K562 (cell line): ENCODE results near the gene BAK1. TPM values are rescaled to one million over a fixed set of nuclear protein-coding genes. Genes with fewer than 3 reads are reported as not detected.

Experiments used
- ATAC-seq: fragments of 200-7000 bp; cut with Tn5 transposase; 3 replicates; pipeline ENCODE4 v1.9.1; 2020; ENCODE audit warnings: moderate library complexity
- BruUV-seq: library from RNA; stranded (reverse); fragments of 400-500 nt; replicated peaks from 2 replicates; lab custom pipeline; 2021; lab: Mats Ljungman, UMichigan
- CTCF ChIA-PET: fragments of 300-600 bp; formaldehyde crosslinking; extraction: SDS; loops from one replicate; lab custom pipeline; 2021; ENCODE audit warnings: low intra/inter-chr PET ratio; lab: Yijun Ruan, JAX
- POLR2A ChIA-PET: fragments of 300-600, 350-650 bp; sonication (Branson Sonifier 250); formaldehyde crosslinking; extraction: SDS; loops from one replicate; lab custom pipeline; 2021; ENCODE audit warnings: antibody characterized with exemption, inconsistent platforms; lab: Yijun Ruan, JAX
- DNase-seq, 4 experiments: peaks; one replicate each; pipeline versions ENCODE4 v3.0.0 to v3.0.0-alpha.2; 2011 to 2018; ENCODE audit warnings: low spot score in 3 of 4, mixed read lengths in 3 of 4; ENCODE audit errors: extremely low read depth in 1 of 4
- FAIRE-seq: peaks from 2 replicates; lab custom pipeline; 2011; peaks lifted over from hg19 to GRCh38; lab: Jason Lieb, UNC
- H2AFZ ChIP-seq: 2 replicates; pipeline ENCODE4 v1.6.0; 2011; ENCODE audit warnings: low read depth, low read length, control low read depth, inconsistent platforms
- H3K27ac ChIP-seq: fragments of 200-600 bp; 3 replicates; pipeline ENCODE4 v1.8.0; 2011; ENCODE audit warnings: low read depth, mild to moderate bottlenecking, control low read depth, inconsistent platforms, low read length, moderate library complexity, mixed read lengths; ENCODE audit errors: extremely low read depth
- H3K27me3 ChIP-seq, 2 experiments: fragments of 300-600 bp in 1 of 2; 2 replicates in 1 of 2; 3 replicates in 1 of 2; pipeline versions ENCODE4 v1.6.0 to v1.8.0; 2011; ENCODE audit warnings: inconsistent platforms in 2 of 2, low read length in 2 of 2, mild to moderate bottlenecking in 1 of 2, mixed read lengths in 1 of 2, moderate library complexity in 1 of 2; ENCODE audit not compliant: control insufficient read depth in 2 of 2, insufficient read depth in 2 of 2
- H3K36me3 ChIP-seq: fragments of 300-600 bp; 3 replicates; pipeline ENCODE4 v1.8.0; 2011; ENCODE audit warnings: mild to moderate bottlenecking, low read length, inconsistent platforms; ENCODE audit not compliant: control insufficient read depth, insufficient read depth
- H3K4me1 ChIP-seq, 2 experiments: fragments of 200-600 bp in 1 of 2; replicated peaks in 1 of 2; 2 replicates in 1 of 2; 3 replicates in 1 of 2; pipeline versions ENCODE4 v1.5.1 to v1.8.0; 2011; ENCODE audit warnings: inconsistent platforms in 2 of 2, low read length in 2 of 2, mild to moderate bottlenecking in 1 of 2, mixed read lengths in 1 of 2, moderate library complexity in 1 of 2; ENCODE audit not compliant: control insufficient read depth in 2 of 2, insufficient read depth in 2 of 2
- H3K4me2 ChIP-seq: 2 replicates; pipeline ENCODE4 v1.6.1; 2011; ENCODE audit warnings: low read length, control low read depth, inconsistent platforms, mixed read lengths; ENCODE audit not compliant: insufficient read depth
- H3K4me3 ChIP-seq: fragments of 200-600 bp; sonication (generic), shearing (Covaris generic); 2 replicates; pipeline ENCODE4 v1.5.1; 2016; ENCODE audit warnings: control low read depth, inconsistent platforms
- H3K79me2 ChIP-seq: fragments of 200-600 bp; 3 replicates; pipeline ENCODE4 v1.8.0; 2011; ENCODE audit warnings: low read length, inconsistent platforms; ENCODE audit not compliant: control insufficient read depth, insufficient read depth
- H3K9ac ChIP-seq, 2 experiments: 2 replicates each; pipeline versions ENCODE4 v1.6.0 to v1.6.1; 2011; ENCODE audit warnings: low read depth in 2 of 2, low read length in 2 of 2, control low read depth in 1 of 2, inconsistent platforms in 1 of 2, mild to moderate bottlenecking in 1 of 2, mixed read lengths in 1 of 2; ENCODE audit not compliant: insufficient read depth in 1 of 2
- H3K9me1 ChIP-seq: one replicate; pipeline ENCODE4 v1.6.0; 2011; ENCODE audit warnings: inconsistent platforms, mild to moderate bottlenecking, low read length, moderate library complexity; ENCODE audit not compliant: control insufficient read depth, insufficient read depth
- H3K9me3 ChIP-seq: replicated peaks from 2 replicates; pipeline ENCODE4 v1.5.1; 2011; ENCODE audit warnings: low read depth, low read length, inconsistent platforms; ENCODE audit not compliant: control insufficient read depth, insufficient read depth
- H4K20me1 ChIP-seq: replicated peaks from 2 replicates; pipeline ENCODE4 v1.6.1; 2011; ENCODE audit warnings: low read length, inconsistent platforms, mixed read lengths; ENCODE audit not compliant: control insufficient read depth, insufficient read depth
- HSF4 ChIP-seq: fragments of 250-450 bp; sonication (Bioruptor Pico); IDR thresholded peaks from 2 replicates; pipeline ENCODE4 v2.1.2; 2022; ENCODE audit warnings: mild to moderate bottlenecking, moderate library complexity, borderline replicate concordance
- POLR2AphosphoS5 ChIP-seq: IDR thresholded peaks from 2 replicates; pipeline ENCODE4 v1.6.1; 2011; ENCODE audit warnings: mild to moderate bottlenecking, low read depth, low read length, moderate library complexity; ENCODE audit not compliant: control insufficient read depth, insufficient read depth
- ZC3H4 ChIP-seq: sonication (generic); formaldehyde crosslinking; IDR thresholded peaks from 2 replicates; pipeline ENCODE4 v1.9.0; 2021; ENCODE audit warnings: missing genetic modification reagents, borderline replicate concordance
- WGBS: fragments of 100-300 bp; shearing (Covaris generic); methylation state at CpG from one replicate; pipeline ENCODE4 v1.1.6; 2016; ENCODE audit warnings: low coverage, mixed read lengths; ENCODE audit not compliant: insufficient coverage; ENCODE audit errors: missing lambda C conversion rate; 5-methylcytosine and 5-hydroxymethylcytosine counted together
- in situ Hi-C: fragments of 300-500 bp; cut with MboI; formaldehyde crosslinking; loops from 4 replicates; pipeline ENCODE4 v1.15.0; 2018; ENCODE audit warnings: inconsistent platforms, mixed read lengths
- intact Hi-C: fragments of 100-400 bp; cut with micrococcal nuclease; formaldehyde crosslinking; loops from 2 replicates; pipeline ENCODE4 v1.14.2; 2022
- polyA plus RNA-seq, 8 experiments: library from polyadenylated mRNA; depleted of rRNA in 4 of 8; stranded (reverse) in 5 of 8; unstranded in 3 of 8; fragments of >200 nt; fragmentation: Nextera tagmentation in 2 of 8; fragmentation: Illumina TruSeq in 1 of 8; extraction: Ambion mirVana in 2 of 8; extraction: Trizol in 1 of 8; gene quantifications; 2 replicates each; pipeline versions ENCODE4 v1.2.1 to v1.2.3, GENCODE V29; 2011 to 2014; ENCODE audit warnings: inconsistent platforms in 1 of 8, missing spikeins in 1 of 8
- total RNA-seq, 7 experiments: library from RNA; depleted of rRNA in 6 of 7; stranded (reverse); fragments of >200 nt in 6 of 7; fragmentation: Illumina TruSeq in 2 of 7; extraction: Trizol in 2 of 7; gene quantifications; 2 replicates each; pipeline versions ENCODE4 v1.2.1 to v1.2.3, GENCODE V29; 2011 to 2021; ENCODE audit warnings: low replicate concordance in 1 of 7

Gene BAK1
- total and polyA plus RNA-seq, 9 of the 15 experiments (the other 6 are each of a cell fraction or from before 2014, with no cell fraction given), result 5.4 to 30.7 (median 18.9) TPM

DNA sequence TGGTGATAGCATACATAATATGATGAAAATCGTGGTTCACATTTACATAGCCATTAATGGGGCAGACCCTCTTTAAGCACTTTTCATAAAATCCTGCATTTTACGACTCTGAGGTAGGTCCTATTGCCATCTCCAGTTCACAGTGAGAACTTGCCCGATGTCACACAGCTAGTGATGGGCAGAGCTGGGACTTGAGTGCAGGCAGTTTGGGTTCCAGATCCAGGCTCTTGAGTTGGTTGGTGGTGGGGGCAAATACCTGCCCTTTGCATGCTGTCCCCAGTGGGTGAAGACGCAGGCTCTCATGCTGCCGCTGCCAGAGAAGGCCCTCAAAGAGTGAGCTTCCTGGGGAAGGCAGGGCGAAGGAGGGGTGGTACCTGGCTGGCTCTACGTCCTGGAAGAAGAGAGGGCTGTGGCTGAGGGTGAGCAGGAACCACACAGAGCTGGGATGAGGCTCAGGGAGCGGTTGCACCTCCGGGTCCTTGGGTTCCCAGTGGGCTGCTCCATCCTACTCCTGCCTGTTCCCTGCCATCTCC is 6.1 kb upstream of the BAK1 start:
- CTCF ChIA-PET, result interaction anchor here (1.0 to 2.8 kb wide), 4 partner anchors 87 to 176 kb away, joined by 3 to 20 read pairs (median 13); no protein-coding TSS in a partner anchor
- peaks cover 18 to 25% of the 10 kb centered on the region in 2 experiments for H3K4me1 ChIP-seq
- H3K9me1 ChIP-seq, result peaks cover 2% of the 10 kb centered on the region
- no TSS peak for BruUV-seq
- in situ Hi-C loops, result loop anchor here (5.0 to 10.0 kb wide), 3 partner anchors 116 to 419 kb away; no protein-coding TSS in a partner anchor
- intact Hi-C loops, result no loop called here
- FAIRE-seq, result no peak
- DNase-seq, result no peak
- no peak for TF ChIP-seq HSF4 (CRISPR knock-in tag)
- TF ChIP-seq ZC3H4 (CRISPR knock-in tag), result no peak
- TF ChIP-seq POLR2AphosphoS5, result no peak
- TF ChIP-seq, all 486 proteins: peak for 0
- POLR2A ChIA-PET, result interaction anchor here (0.6 kb wide), 1 partner anchor 12 kb away, joined by 3 read pairs; no protein-coding TSS in a partner anchor
- Histone ChIP-seq H3K9ac (peak overlapping the region in 1 of 2 experiments; percentile 6; a peak in 1 of 4 replicates), H3K27ac (no peak overlapping the region), H4K20me1 (no peaks in the 10 kb centered on the region), H3K36me3 (no peaks in the 10 kb centered on the region), H3K79me2 (no peaks in the 10 kb centered on the region), H3K9me3 (no peaks in the 10 kb centered on the region), H3K4me2 (peak overlapping the region; percentile 6; the same call in 1 of the 2 replicates), H3K27me3 (no peaks in the 10 kb centered on the region), H2AFZ (peak overlapping the region; percentile 95), H3K4me3 (no peak overlapping the region)
- ATAC-seq, result no peak
- WGBS, result 54% methylated on average over 9 of the region's 9 CpGs
